ENCODE data around the gene MUC20.
"Not testable (repeated sequence)": the region's sequence is repeated elsewhere in the genome, so short reads cannot be mapped to it uniquely, and the experiment has no call there.

The MUC20 gene

DNA sequence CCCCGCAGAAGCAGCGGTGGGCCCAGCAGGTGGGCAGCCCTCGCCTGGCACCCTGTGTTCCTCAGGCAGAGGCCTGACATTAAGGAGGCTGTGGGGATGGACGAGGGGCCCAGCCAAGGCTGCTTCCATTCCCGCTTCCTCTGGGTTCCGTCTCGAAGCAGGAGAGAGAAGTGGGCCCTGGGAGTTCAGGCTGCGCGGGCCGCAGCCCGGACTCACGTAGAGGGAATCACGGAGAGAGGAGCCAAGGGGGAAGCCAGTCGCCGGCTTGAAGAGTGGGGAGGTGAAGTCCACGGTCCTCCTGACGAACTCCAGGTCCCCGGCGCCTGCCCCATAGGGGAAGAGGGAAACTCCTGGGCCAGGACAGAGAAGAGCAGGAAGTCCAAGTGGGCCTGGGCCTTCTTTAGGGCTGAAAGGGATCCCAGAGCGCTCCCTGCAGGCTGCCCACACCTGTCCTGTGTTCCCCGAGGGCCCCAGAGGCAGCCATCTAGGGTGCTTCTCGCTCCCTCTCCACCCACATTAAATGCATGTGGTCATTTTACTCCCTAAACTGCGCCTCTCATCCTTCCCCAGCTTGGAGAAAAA lies 53.3 kb downstream of the MUC20 start:
- H3K27ac ChIP-seq, result no peak overlapping the region
- TF ChIP-seq, protein P1, sequence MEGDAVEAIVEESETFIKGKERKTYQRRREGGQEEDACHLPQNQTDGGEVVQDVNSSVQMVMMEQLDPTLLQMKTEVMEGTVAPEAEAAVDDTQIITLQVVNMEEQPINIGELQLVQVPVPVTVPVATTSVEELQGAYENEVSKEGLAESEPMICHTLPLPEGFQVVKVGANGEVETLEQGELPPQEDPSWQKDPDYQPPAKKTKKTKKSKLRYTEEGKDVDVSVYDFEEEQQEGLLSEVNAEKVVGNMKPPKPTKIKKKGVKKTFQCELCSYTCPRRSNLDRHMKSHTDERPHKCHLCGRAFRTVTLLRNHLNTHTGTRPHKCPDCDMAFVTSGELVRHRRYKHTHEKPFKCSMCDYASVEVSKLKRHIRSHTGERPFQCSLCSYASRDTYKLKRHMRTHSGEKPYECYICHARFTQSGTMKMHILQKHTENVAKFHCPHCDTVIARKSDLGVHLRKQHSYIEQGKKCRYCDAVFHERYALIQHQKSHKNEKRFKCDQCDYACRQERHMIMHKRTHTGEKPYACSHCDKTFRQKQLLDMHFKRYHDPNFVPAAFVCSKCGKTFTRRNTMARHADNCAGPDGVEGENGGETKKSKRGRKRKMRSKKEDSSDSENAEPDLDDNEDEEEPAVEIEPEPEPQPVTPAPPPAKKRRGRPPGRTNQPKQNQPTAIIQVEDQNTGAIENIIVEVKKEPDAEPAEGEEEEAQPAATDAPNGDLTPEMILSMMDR (IDR thresholded peaks at IDR 0.05), result no peak
- no peak for TF ChIP-seq ZFX (IDR thresholded peaks at IDR 0.05; ENCODE audit: borderline replicate concordance)

DNA sequence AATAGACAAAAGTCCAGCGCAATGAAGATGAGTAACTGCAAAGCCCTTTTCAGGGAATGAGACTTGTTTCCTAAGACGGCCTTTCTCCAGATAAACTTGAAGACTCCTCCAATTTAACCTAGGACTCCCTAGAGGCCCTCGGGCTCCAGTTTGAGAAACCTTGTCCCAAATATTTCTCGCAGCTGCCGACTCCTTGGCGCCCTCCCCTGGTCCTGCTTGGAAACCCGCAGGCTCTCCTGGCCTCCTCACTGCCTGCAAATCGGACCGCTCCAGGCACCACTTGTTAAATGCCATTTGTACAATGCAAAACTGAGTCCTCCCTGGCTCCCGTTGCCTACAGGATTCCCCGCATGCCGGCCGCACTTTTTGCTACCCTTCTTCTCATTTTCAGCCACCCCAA lies 54.1 kb downstream of the MUC20 start:
- TF ChIP-seq ZFX (IDR thresholded peaks at IDR 0.05; ENCODE audit: borderline replicate concordance), result no peak
- TF ChIP-seq, protein P1 (IDR thresholded peaks at IDR 0.05), result peak; percentile 79
- no peak overlapping the region for H3K27ac ChIP-seq

DNA sequence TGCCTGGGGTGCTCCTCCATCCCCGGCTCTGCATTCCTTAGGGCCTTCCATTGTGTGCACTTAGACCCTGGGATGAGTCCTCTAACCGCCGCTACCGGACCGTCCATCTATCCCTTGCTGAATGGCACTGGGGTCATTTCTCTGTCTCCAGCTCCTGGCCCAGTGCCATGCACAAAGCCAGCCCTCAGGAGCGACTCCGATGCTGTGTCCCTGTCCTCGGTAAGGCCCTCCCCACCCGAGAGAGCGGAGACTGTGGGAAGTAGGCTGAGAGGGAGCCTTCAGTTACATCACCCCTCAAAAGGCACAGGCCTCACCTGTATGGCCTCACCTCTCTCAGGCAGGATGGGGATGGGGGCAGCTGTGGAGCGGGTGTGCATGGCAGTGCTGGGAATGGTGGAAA lies 57.2 kb downstream of the MUC20 start:
- H3K27ac ChIP-seq, result no peak overlapping the region

DNA sequence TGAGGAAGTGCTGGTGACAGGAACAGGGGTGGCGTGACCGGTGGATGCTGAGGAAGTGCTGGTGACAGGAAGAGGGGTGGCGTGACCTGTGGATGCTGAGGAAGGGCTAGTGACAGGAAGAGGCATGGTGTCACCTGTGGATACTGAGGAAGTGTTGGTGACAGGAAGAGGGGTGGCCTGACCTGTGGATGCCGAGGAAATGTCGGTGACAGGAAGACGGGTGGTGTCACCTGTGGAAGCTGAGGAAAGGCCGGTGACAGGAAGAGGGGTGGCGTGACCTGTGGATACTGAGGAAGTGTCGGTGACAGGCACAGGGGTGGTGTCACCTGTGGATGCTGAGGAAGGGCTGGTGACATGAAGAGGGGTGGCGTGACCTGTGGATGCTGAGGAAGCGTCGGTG lies 60.5 kb downstream of the MUC20 start:
- H3K27ac ChIP-seq, result not testable (repeated sequence)

More for the DNA sequence above, 57.2 kb downstream of the MUC20 start:
- no peak for TF ChIP-seq ZFX (IDR thresholded peaks at IDR 0.05; ENCODE audit: borderline replicate concordance)
- TF ChIP-seq, protein P1 (IDR thresholded peaks at IDR 0.05), result no peak
